H1 (cell line): Measurements from ENCODE around the gene SLC39A11. TPM values are rescaled to one million over a fixed set of nuclear protein-coding genes. Genes with fewer than 3 reads are reported as not detected.

Source experiments
- CTCF ChIA-PET: fragments of 300-600 bp; sonication (Branson Sonifier 250); formaldehyde crosslinking; loops from one replicate; lab custom pipeline; 2021; ENCODE audit not compliant: partially characterized antibody; lab: Charles Lee
- POLR2A ChIA-PET: fragments of 300-600 bp; sonication (Branson Sonifier 250); formaldehyde crosslinking; loops from one replicate; lab custom pipeline; 2021; ENCODE audit warnings: inconsistent platforms; ENCODE audit not compliant: partially characterized antibody; lab: Charles Lee
- DNase-seq, 2 experiments: peaks; one replicate each; pipeline versions ENCODE4 v3.0.0 to v3.0.0-alpha.2; 2010 to 2022; ENCODE audit warnings: low spot score in 2 of 2, low read depth in 1 of 2, mixed read lengths in 1 of 2
- FAIRE-seq: peaks from 2 replicates; lab custom pipeline; 2011; peaks lifted over from hg19 to GRCh38; lab: Jason Lieb, UNC
- H2AFZ ChIP-seq: 2 replicates; pipeline ENCODE4 v1.8.1; 2012; ENCODE audit warnings: low read length, inconsistent platforms
- H2AK5ac ChIP-seq: 2 replicates; pipeline ENCODE4 v1.6.1; 2013; ENCODE audit warnings: low read depth, low read length
- H2BK120ac ChIP-seq: replicated peaks from 2 replicates; pipeline ENCODE3; 2013; ENCODE audit warnings: low read depth, low read length, inconsistent platforms
- H2BK12ac ChIP-seq: 2 replicates; pipeline ENCODE4 v1.6.1; 2013; ENCODE audit warnings: low read depth, low read length
- H2BK15ac ChIP-seq: 2 replicates; pipeline ENCODE4 v1.6.1; 2013; ENCODE audit warnings: low read length
- H2BK20ac ChIP-seq: 2 replicates; pipeline ENCODE4 v1.6.1; 2013; ENCODE audit warnings: low read length
- H2BK5ac ChIP-seq: 2 replicates; pipeline ENCODE4 v1.6.1; 2013; ENCODE audit warnings: low read depth, low read length
- H3K14ac ChIP-seq: 2 replicates; pipeline ENCODE4 v1.6.1; 2013; ENCODE audit warnings: inconsistent platforms; ENCODE audit not compliant: insufficient read length
- H3K18ac ChIP-seq: 2 replicates; pipeline ENCODE4 v1.6.1; 2013; ENCODE audit warnings: low read length; ENCODE audit errors: extremely low read depth
- H3K23ac ChIP-seq: 2 replicates; pipeline ENCODE4 v1.6.1; 2013; ENCODE audit warnings: inconsistent platforms; ENCODE audit not compliant: insufficient read length
- H3K23me2 ChIP-seq: 2 replicates; pipeline ENCODE4 v1.6.1; 2013; ENCODE audit warnings: low read depth, low read length
- H3K27ac ChIP-seq: 2 replicates; pipeline ENCODE4 v1.6.1; 2011; ENCODE audit warnings: low read depth, low read length, inconsistent platforms
- H3K27me3 ChIP-seq, 4 experiments: replicated peaks in 1 of 4; 1 replicate in 1 of 4; 2 replicates in 3 of 4; pipeline versions ENCODE4 v1.6.1 to v1.8.1; 2011 to 2013; ENCODE audit warnings: low read length in 3 of 4, mild to moderate bottlenecking in 3 of 4, inconsistent platforms in 2 of 4, mixed read lengths in 2 of 4, moderate library complexity in 1 of 4; ENCODE audit not compliant: control insufficient read depth in 3 of 4, insufficient read depth in 3 of 4; ENCODE audit errors: extremely low read depth in 1 of 4
- H3K36me3 ChIP-seq, 4 experiments: 2 replicates each; pipeline versions ENCODE4 v1.6.1 to v1.8.1; 2011 to 2013; ENCODE audit warnings: mild to moderate bottlenecking in 4 of 4, low read length in 3 of 4, moderate library complexity in 2 of 4, control low read depth in 1 of 4, inconsistent platforms in 1 of 4; ENCODE audit not compliant: insufficient read depth in 4 of 4, control insufficient read depth in 2 of 4
- H3K4ac ChIP-seq: replicated peaks from 2 replicates; pipeline ENCODE3; 2013; ENCODE audit warnings: low read length, low read depth, mixed read lengths, inconsistent platforms; ENCODE audit not compliant: insufficient read length
- H3K4me1 ChIP-seq, 4 experiments: replicated peaks in 1 of 4; 1 replicate in 1 of 4; 2 replicates in 3 of 4; pipeline versions ENCODE4 v1.6.1 to v1.8.1; 2011 to 2013; ENCODE audit warnings: low read length in 3 of 4, inconsistent platforms in 2 of 4, mixed read lengths in 1 of 4; ENCODE audit not compliant: insufficient read depth in 4 of 4, control insufficient read depth in 3 of 4
- H3K4me2 ChIP-seq, 2 experiments: 2 replicates each; pipeline versions ENCODE4 v1.6.1 to v1.8.1; 2011 to 2013; ENCODE audit warnings: low read depth in 2 of 2, low read length in 2 of 2, control low read depth in 1 of 2, inconsistent platforms in 1 of 2, mild to moderate bottlenecking in 1 of 2; ENCODE audit not compliant: insufficient read depth in 1 of 2
- H3K4me3 ChIP-seq, 4 experiments: fragments of 200-600, 300-600 bp in 1 of 4; sonication (generic), shearing (Covaris generic), sonication (Bioruptor Twin) in 1 of 4; 2 replicates each; pipeline versions ENCODE4 v1.5.1 to v1.8.1; 2011 to 2016; ENCODE audit warnings: low read length in 4 of 4, low read depth in 3 of 4, control low read depth in 2 of 4, inconsistent platforms in 2 of 4, mild to moderate bottlenecking in 2 of 4, mixed read lengths in 1 of 4, moderate library complexity in 1 of 4; ENCODE audit not compliant: insufficient read depth in 2 of 4; ENCODE audit errors: extremely low read depth in 1 of 4
- H3K56ac ChIP-seq: replicated peaks from 2 replicates; pipeline ENCODE3; 2013; ENCODE audit warnings: low read depth, mild to moderate bottlenecking, mixed read lengths, low read length, inconsistent platforms; ENCODE audit not compliant: insufficient read length
- H3K79me1 ChIP-seq: 2 replicates; pipeline ENCODE4 v1.6.1; 2013; ENCODE audit warnings: low read depth, low read length, control low read depth
- H3K79me2 ChIP-seq, 2 experiments: 2 replicates each; pipeline versions ENCODE4 v1.6.1 to v1.8.1; 2012 to 2013; ENCODE audit warnings: low read length in 2 of 2, mild to moderate bottlenecking in 2 of 2, inconsistent platforms in 1 of 2; ENCODE audit not compliant: insufficient read depth in 2 of 2, control insufficient read depth in 1 of 2
- H3K9ac ChIP-seq, 4 experiments: replicated peaks in 1 of 4; 1 replicate in 1 of 4; 2 replicates in 3 of 4; pipeline versions ENCODE4 v1.6.1 to v1.8.1; 2011 to 2013; ENCODE audit warnings: low read depth in 3 of 4, low read length in 3 of 4, control low read depth in 2 of 4, mild to moderate bottlenecking in 2 of 4, moderate library complexity in 2 of 4, inconsistent platforms in 1 of 4; ENCODE audit errors: extremely low read depth in 1 of 4
- H3K9me3 ChIP-seq, 2 experiments: 2 replicates each; pipeline versions ENCODE4 v1.6.1 to v1.8.1; 2012 to 2013; ENCODE audit warnings: mild to moderate bottlenecking in 2 of 2, moderate library complexity in 2 of 2, control low read depth in 1 of 2, inconsistent platforms in 1 of 2, low read depth in 1 of 2, low read length in 1 of 2, mixed read lengths in 1 of 2; ENCODE audit not compliant: insufficient read depth in 2 of 2
- H4K20me1 ChIP-seq, 2 experiments: replicated peaks in 1 of 2; 2 replicates each; pipeline versions ENCODE3 to v1.8.1; 2011 to 2013; ENCODE audit warnings: inconsistent platforms in 2 of 2, low read length in 2 of 2, mild to moderate bottlenecking in 1 of 2; ENCODE audit not compliant: insufficient read depth in 2 of 2, control insufficient read depth in 1 of 2
- H4K5ac ChIP-seq: 2 replicates; pipeline ENCODE4 v1.6.1; 2013; ENCODE audit warnings: low read length, low read depth, mixed read lengths, inconsistent platforms; ENCODE audit not compliant: insufficient read length
- H4K8ac ChIP-seq: 2 replicates; pipeline ENCODE4 v1.8.0; 2013; ENCODE audit warnings: mild to moderate bottlenecking, moderate library complexity, low read length, inconsistent platforms; ENCODE audit not compliant: insufficient read depth; ENCODE audit errors: extremely low read depth
- H4K91ac ChIP-seq: replicated peaks from 2 replicates; pipeline ENCODE3; 2013; ENCODE audit warnings: low read length, mixed read lengths, inconsistent platforms; ENCODE audit not compliant: insufficient read length
- CHD1 ChIP-seq: IDR thresholded peaks from 2 replicates; pipeline ENCODE4 v1.6.1; 2012; ENCODE audit warnings: low read depth, low read length, improper control_type of control experiment
- FOSL1 ChIP-seq: IDR thresholded peaks from 2 replicates; pipeline ENCODE4 v1.6.1; 2011; ENCODE audit warnings: mild to moderate bottlenecking, low read depth, low read length, moderate library complexity; ENCODE audit not compliant: insufficient read depth
- KDM4A ChIP-seq: IDR thresholded peaks from one replicate; pipeline ENCODE4 v1.7.1; 2012; ENCODE audit warnings: low read depth, mild to moderate bottlenecking, moderate library complexity, low read length, inconsistent platforms; ENCODE audit not compliant: severe bottlenecking
- POLR2AphosphoS5 ChIP-seq: IDR thresholded peaks from 2 replicates; pipeline ENCODE4 v1.6.1; 2011; ENCODE audit warnings: low read depth, low read length
- SP2 ChIP-seq: IDR thresholded peaks from 2 replicates; pipeline ENCODE4 v1.6.1; 2012; ENCODE audit warnings: mild to moderate bottlenecking, low read length, inconsistent platforms
- WGBS, 2 experiments: shearing (Covaris generic) in 1 of 2; methylation state at CpG; one replicate each; pipeline versions ENCODE4 v1.1.6 to v1.1.7; 2013 to 2015; ENCODE audit warnings: low lambda C conversion rate in 2 of 2, mixed read lengths in 2 of 2, inconsistent platforms in 1 of 2, low coverage in 1 of 2, missing lambda C conversion rate in 1 of 2; ENCODE audit not compliant: insufficient replicate concordance in 2 of 2, insufficient coverage in 1 of 2, insufficient read length in 1 of 2; ENCODE audit errors: extremely low coverage in 1 of 2, missing lambda C conversion rate in 1 of 2; 5-methylcytosine and 5-hydroxymethylcytosine counted together
- polyA plus RNA-seq, 7 experiments: library from polyadenylated mRNA; depleted of rRNA in 3 of 7; stranded (reverse) in 5 of 7; unstranded in 2 of 7; fragments of >200 nt in 5 of 7; fragments of 200-250 nt in 2 of 7; gene quantifications; 1 replicate in 5 of 7; 2 replicates in 1 of 7; 4 replicates in 1 of 7; pipeline versions ENCODE4 v1.2.1 to v1.2.3, GENCODE V29; 2011 to 2013; ENCODE audit warnings: missing spikeins in 2 of 7, mixed read lengths in 2 of 7
- total RNA-seq: library from RNA; stranded (reverse); fragmentation: NEBNext Ultra II Directional; extraction: Animal tissue kit (Norgen Biotek cat#: 25700); gene quantifications from 2 replicates; pipeline ENCODE4 v1.2.1, GENCODE V29; 2021

Gene SLC39A11
- total and polyA plus RNA-seq, 2 of the 8 experiments (the other 6 are each of a cell fraction or from before 2014, with no cell fraction given), result 12.2 to 19.6 TPM

GRCh38 chr17:73137376-73137775, 44.9 kb upstream of the SLC39A11 start:
- no peak overlapping the region for H3K27ac ChIP-seq
- H3K27me3 ChIP-seq, result no peaks in the 10 kb centered on the region
- CTCF ChIA-PET, result interaction anchor here (2.8 kb wide), 1 partner anchor 19 kb away, joined by 13 read pairs; no protein-coding TSS in a partner anchor
- H4K8ac ChIP-seq, result no peak overlapping the region
- DNase-seq, result no peak
- no peaks in the 10 kb centered on the region for H4K20me1 ChIP-seq
- H3K56ac ChIP-seq, result no peak overlapping the region
- no peak overlapping the region for H3K18ac ChIP-seq
- no peaks in the 10 kb centered on the region for H3K23me2 ChIP-seq
- H2BK20ac ChIP-seq, result no peak overlapping the region
- H3K4me3 ChIP-seq, result no peak overlapping the region
- no peak overlapping the region for H2AFZ ChIP-seq
- no peak for TF ChIP-seq CHD1
- TF ChIP-seq FOSL1, result no peak
- no peak for TF ChIP-seq POLR2AphosphoS5
- no peak for TF ChIP-seq KDM4A
- no peak for TF ChIP-seq SP2
- no peak overlapping the region for H3K9ac ChIP-seq
- no peaks in the 10 kb centered on the region for H3K79me2 ChIP-seq
- H3K79me1 ChIP-seq, result no peaks in the 10 kb centered on the region
- no peak overlapping the region for H2BK120ac ChIP-seq
- H2AK5ac ChIP-seq, result no peak overlapping the region
- no peak overlapping the region for H2BK12ac ChIP-seq
- H3K14ac ChIP-seq, result no peak overlapping the region
- no peak overlapping the region for H2BK5ac ChIP-seq
- no peak for FAIRE-seq
- WGBS, 2 experiments, result 93% methylated on average over 2 of the region's 2 CpGs; no CpG with 5 or more reads in 1 of the 2 experiments
- no peak overlapping the region for H2BK15ac ChIP-seq
- H4K5ac ChIP-seq, result no peak overlapping the region
- no peak overlapping the region for H3K4ac ChIP-seq
- no peak overlapping the region for H3K23ac ChIP-seq
- no peak overlapping the region for H4K91ac ChIP-seq
- POLR2A ChIA-PET, result no interaction called here
- peaks cover 0 to 3% (median under 1%) of the 10 kb centered on the region in 4 experiments; a peak in 1 of 7 replicates for H3K4me1 ChIP-seq
- no peaks in the 10 kb centered on the region for H3K9me3 ChIP-seq
- H3K4me2 ChIP-seq, result no peak overlapping the region
- H3K36me3 ChIP-seq, result no peaks in the 10 kb centered on the region
